HG02885 (cell line): ENCODE results near the gene KIAA1614.

ENCODE experiments used
- ATAC-seq: cut with Tn5 transposase; IDR thresholded peaks from one replicate; pipeline ENCODE4 v1.9.1; 2021; ENCODE audit warnings: mild to moderate bottlenecking; ENCODE audit not compliant: unreplicated experiment, poor library complexity

Gene KIAA1614

GRCh38 chr1:180912801-180913565, at the start of gene KIAA1614:
Gene KIAA1614, plus strand, starts transcription at chr1:180912897. Its CDS starts 347 bp downstream, at chr1:180913244.
- ATAC-seq: peak; percentile 34

GRCh38 chr1:180863158-180863775, 49.4 kb upstream of the KIAA1614 start:
- ATAC-seq: no peak

GRCh38 chr1:180881806-180882509, 30.7 kb upstream of the KIAA1614 start:
- no peak for ATAC-seq

- ATAC-seq: no peak
These were observed 28.0 kb upstream of the KIAA1614 start for GRCh38 chr1:180884588-180885300.

GRCh38 chr1:180886338-180886737, 26.4 kb upstream of the KIAA1614 start:
- no peak for ATAC-seq

- no peak for ATAC-seq
These were observed 24.9 kb upstream of the KIAA1614 start for GRCh38 chr1:180887841-180888240.

- ATAC-seq: peak; percentile 78
These were observed 23.8 kb upstream of the KIAA1614 start for GRCh38 chr1:180888870-180889269.

GRCh38 chr1:180889325-180889724, 23.4 kb upstream of the KIAA1614 start:
- no peak for ATAC-seq

GRCh38 chr1:180892272-180892671, 20.4 kb upstream of the KIAA1614 start:
- ATAC-seq: no peak

GRCh38 chr1:180892675-180893074, 20.0 kb upstream of the KIAA1614 start:
- ATAC-seq: no peak

GRCh38 chr1:180893614-180894013, 19.1 kb upstream of the KIAA1614 start:
- no peak for ATAC-seq

- no peak for ATAC-seq
These were observed 16.5 kb upstream of the KIAA1614 start for GRCh38 chr1:180896161-180896560.

- ATAC-seq: no peak
These were observed 14.1 kb upstream of the KIAA1614 start for GRCh38 chr1:180898441-180899219.

- no peak for ATAC-seq
These were observed 13.4 kb upstream of the KIAA1614 start for GRCh38 chr1:180899262-180899661.

GRCh38 chr1:180901076-180901990, 11.4 kb upstream of the KIAA1614 start:
- no peak for ATAC-seq

GRCh38 chr1:180902541-180902940, 10.2 kb upstream of the KIAA1614 start:
- no peak for ATAC-seq

- ATAC-seq: no peak
These were observed 6.8 kb upstream of the KIAA1614 start for GRCh38 chr1:180905927-180906326.

GRCh38 chr1:180906511-180906910, 6.2 kb upstream of the KIAA1614 start:
- no peak for ATAC-seq
